Liver (tissue), 9 donors: ENCODE measurements around the gene TULP4. TPM values are rescaled to one million over a fixed set of nuclear protein-coding genes. Genes with fewer than 3 reads are reported as not detected.

ENCODE experiments used
- DNase-seq: peaks from one replicate; pipeline ENCODE4 v3.0.0-alpha.2; 2017; ENCODE audit warnings: low spot score
- H3K27ac ChIP-seq, 2 donors: one replicate each; pipeline ENCODE4 v1.7.0; 2013; ENCODE audit warnings: inconsistent platforms in 2 of 2, low read length in 2 of 2, control low read depth in 1 of 2, low read depth in 1 of 2, mild to moderate bottlenecking in 1 of 2
- H3K27me3 ChIP-seq, 4 donors: one replicate each; pipeline versions ENCODE4 v1.6.1 to v1.7.0; 2013; ENCODE audit warnings: low read length in 3 of 4, inconsistent platforms in 1 of 4, mild to moderate bottlenecking in 1 of 4, moderate library complexity in 1 of 4; ENCODE audit not compliant: control insufficient read depth in 4 of 4, insufficient read depth in 4 of 4
- H3K36me3 ChIP-seq, 4 donors: one replicate each; pipeline versions ENCODE4 v1.6.1 to v1.7.0; 2013; ENCODE audit warnings: low read length in 3 of 4, mild to moderate bottlenecking in 3 of 4, low read depth in 1 of 4, moderate library complexity in 1 of 4; ENCODE audit not compliant: control insufficient read depth in 4 of 4, insufficient read depth in 3 of 4
- H3K4me1 ChIP-seq, 4 donors: one replicate each; pipeline versions ENCODE4 v1.6.1 to v1.7.0; 2013; ENCODE audit warnings: low read length in 3 of 4, mild to moderate bottlenecking in 3 of 4, moderate library complexity in 1 of 4; ENCODE audit not compliant: control insufficient read depth in 4 of 4, insufficient read depth in 4 of 4
- H3K4me3 ChIP-seq, 3 donors: one replicate each; pipeline versions ENCODE4 v1.6.1 to v1.7.0; 2013; ENCODE audit warnings: low read length in 3 of 3, control low read depth in 1 of 3, low read depth in 1 of 3, mild to moderate bottlenecking in 1 of 3
- H3K9ac ChIP-seq, 2 donors: one replicate each; pipeline ENCODE4 v1.7.0; 2013; ENCODE audit warnings: low read length in 2 of 2, mild to moderate bottlenecking in 2 of 2, moderate library complexity in 2 of 2, control low read depth in 1 of 2, low read depth in 1 of 2
- H3K9me3 ChIP-seq, 4 donors: one replicate each; pipeline versions ENCODE4 v1.6.1 to v1.7.0; 2013; ENCODE audit warnings: low read length in 3 of 4; ENCODE audit not compliant: control insufficient read depth in 4 of 4
- EGR1 ChIP-seq, 2 donors: IDR thresholded peaks; 2 replicates each; pipeline ENCODE4 v1.6.1; 2016 to 2018; ENCODE audit warnings: antibody characterized with exemption in 2 of 2, low read depth in 2 of 2
- FOXA1 ChIP-seq: IDR thresholded peaks from 2 replicates; pipeline ENCODE4 v1.6.1; 2016; ENCODE audit warnings: antibody characterized with exemption
- FOXA2 ChIP-seq: IDR thresholded peaks from 2 replicates; pipeline ENCODE4 v1.6.1; 2016; ENCODE audit warnings: antibody characterized with exemption
- GABPA ChIP-seq, 2 donors: IDR thresholded peaks in 1 of 2; conservative IDR thresholded peaks in 1 of 2; 2 replicates each; pipeline ENCODE4 v1.6.1; 2016; ENCODE audit warnings: antibody characterized with exemption in 2 of 2, mild to moderate bottlenecking in 1 of 2, moderate library complexity in 1 of 2
- HNF4A ChIP-seq, 2 donors: conservative IDR thresholded peaks; 2 replicates each; pipeline ENCODE4 v1.6.1; 2016; ENCODE audit warnings: antibody characterized with exemption in 2 of 2, mild to moderate bottlenecking in 2 of 2
- JUND ChIP-seq, 2 donors: IDR thresholded peaks; 2 replicates each; pipeline ENCODE4 v1.6.1; 2016; ENCODE audit warnings: antibody characterized with exemption in 2 of 2
- NR2F2 ChIP-seq: IDR thresholded peaks from 2 replicates; pipeline ENCODE4 v1.6.1; 2016; ENCODE audit warnings: antibody characterized with exemption
- RAD21 ChIP-seq, 2 donors: IDR thresholded peaks; 2 replicates each; pipeline ENCODE4 v1.6.1; 2016; ENCODE audit warnings: antibody characterized with exemption in 2 of 2, mild to moderate bottlenecking in 2 of 2
- REST ChIP-seq: IDR thresholded peaks from 2 replicates; pipeline ENCODE4 v1.6.1; 2016; ENCODE audit warnings: antibody characterized with exemption, mild to moderate bottlenecking
- RXRA ChIP-seq, 2 donors: IDR thresholded peaks; 2 replicates each; pipeline ENCODE4 v1.6.1; 2017 to 2018; ENCODE audit warnings: antibody characterized with exemption in 2 of 2, mild to moderate bottlenecking in 1 of 2
- YY1 ChIP-seq: IDR thresholded peaks from 2 replicates; pipeline ENCODE4 v1.6.1; 2016; ENCODE audit warnings: antibody characterized with exemption, mild to moderate bottlenecking
- WGBS: extraction: QIAGEN DNeasy Blood & Tissue Kit; methylation state at CpG from one replicate; pipeline ENCODE4 v1.1.7; 2013; 5-methylcytosine and 5-hydroxymethylcytosine counted together
- polyA plus RNA-seq, 2 donors: library from polyadenylated mRNA; stranded (reverse) in 1 of 2; unstranded in 1 of 2; fragments of 200-250 nt in 1 of 2; fragments of >200 nt in 1 of 2; fragmentation: Nextera tagmentation in 1 of 2; extraction: Ambion mirVana in 1 of 2; gene quantifications; one replicate each; pipeline versions ENCODE4 v1.2.1 to v1.2.3, GENCODE V29; 2013 to 2015
- total RNA-seq, 2 donors: library from RNA; depleted of rRNA; stranded (reverse); fragments of >200 nt; gene quantifications; one replicate each; pipeline ENCODE4 v1.2.3, GENCODE V29; 2014
- TF ChIP-seq, protein P1 (sequence below): fragments of 150-350 bp; IDR thresholded peaks from 2 replicates; pipeline ENCODE4 v1.5.1; 2017; ENCODE audit warnings: improper control_type of control experiment, low read depth, low read length; ENCODE audit not compliant: missing input control
- TF ChIP-seq, protein P2 (sequence below): IDR thresholded peaks from 2 replicates; pipeline ENCODE4 v1.6.1; 2016; ENCODE audit warnings: antibody characterized with exemption
- TF ChIP-seq, protein P3 (sequence below): IDR thresholded peaks from 2 replicates; pipeline ENCODE4 v1.6.1; 2016; ENCODE audit warnings: antibody characterized with exemption
- donor health status: healthy.
- donor health status: healthy.
- donor health status: healthy.
- donor health status: healthy.
- donor health status: healthy.

The TULP4 gene
- total and polyA plus RNA-seq, 4 donors, result 2.2 to 53.3 (median 18.0) TPM

DNA sequence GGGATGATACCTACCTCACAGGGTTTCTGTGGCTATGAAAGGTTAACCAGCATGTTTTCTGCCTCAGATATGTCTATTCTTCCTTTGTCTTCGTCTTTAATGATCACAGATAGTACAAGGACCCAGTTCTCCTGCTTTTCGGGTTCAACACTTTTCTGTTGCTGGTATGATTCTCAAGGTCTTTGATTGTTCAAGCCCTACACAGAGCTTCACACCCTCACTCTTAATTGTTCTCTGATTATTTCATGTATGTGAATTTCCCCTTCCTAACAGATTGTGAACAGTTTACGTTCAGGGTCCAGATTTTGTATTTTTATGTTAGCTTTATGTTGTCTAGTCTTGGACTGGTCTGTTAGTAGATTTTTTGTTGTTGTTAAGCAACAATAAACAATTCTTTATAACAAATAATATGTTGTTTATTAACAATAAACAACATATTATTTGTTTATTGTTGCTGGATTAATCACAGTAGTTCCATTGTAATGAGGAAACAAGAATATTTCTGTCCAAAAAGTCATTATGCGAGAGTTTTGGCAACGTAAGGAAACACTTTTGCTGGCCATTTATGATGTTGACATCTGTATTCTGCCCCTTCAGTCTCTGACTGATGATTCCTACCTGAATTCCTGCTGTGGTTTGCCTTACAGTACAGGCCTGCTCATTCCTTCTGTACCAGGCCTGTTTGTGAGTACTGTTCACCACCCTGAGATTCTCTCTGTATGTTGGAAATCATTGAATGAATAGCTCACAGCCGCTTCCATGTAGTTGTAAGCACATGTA is 27.2 kb upstream of the TULP4 start (continued):
- no peak for TF ChIP-seq REST
- TF ChIP-seq RAD21 (IDR thresholded peaks at IDR 0.05), result no peak

DNA sequence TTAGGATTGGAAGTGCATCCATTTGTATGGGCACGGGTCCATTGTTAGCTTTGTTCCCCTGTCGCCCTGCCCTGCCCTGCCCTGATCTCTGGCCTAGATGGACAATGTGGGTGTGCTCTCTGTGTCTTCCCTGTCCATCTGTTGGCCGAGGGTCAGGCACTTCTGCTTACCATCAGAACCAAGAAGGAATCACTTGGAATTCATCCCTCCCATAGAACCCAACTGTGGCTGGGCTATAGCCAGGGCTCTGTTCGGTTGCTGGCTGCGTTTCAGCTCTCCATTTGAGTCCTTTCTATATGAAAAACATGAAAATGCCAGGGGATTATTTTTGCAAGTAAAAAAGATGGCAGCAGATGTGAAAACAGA is 26.6 kb upstream of the TULP4 start:
- Histone ChIP-seq H3K9me3 (no peaks in the 10 kb centered on the region), H3K4me1 (no peaks in the 10 kb centered on the region), H3K27ac (no peak overlapping the region), H3K4me3 (no peak overlapping the region), H3K36me3 (peaks cover 0 to 2% (median 0%) of the 10 kb centered on the region in 4 donors), H3K27me3 (no peaks in the 10 kb centered on the region), H3K9ac (no peak overlapping the region)
- no peak for DNase-seq
- TF ChIP-seq EGR1 (IDR thresholded peaks at IDR 0.05; ENCODE audit: low read depth in 2 of 2) (no peak), FOXA1 (no peak), YY1 (no peak), GABPA (IDR thresholded peaks at IDR 0.05 in 1 of 2, conservative IDR thresholded peaks at IDR 0.05 in 1 of 2) (no peak), NR2F2 (no peak), RXRA (IDR thresholded peaks at IDR 0.05) (no peak), HNF4A (conservative IDR thresholded peaks at IDR 0.05) (no peak), FOXA2 (no peak), JUND (IDR thresholded peaks at IDR 0.05) (no peak)
- TF ChIP-seq, protein P1, sequence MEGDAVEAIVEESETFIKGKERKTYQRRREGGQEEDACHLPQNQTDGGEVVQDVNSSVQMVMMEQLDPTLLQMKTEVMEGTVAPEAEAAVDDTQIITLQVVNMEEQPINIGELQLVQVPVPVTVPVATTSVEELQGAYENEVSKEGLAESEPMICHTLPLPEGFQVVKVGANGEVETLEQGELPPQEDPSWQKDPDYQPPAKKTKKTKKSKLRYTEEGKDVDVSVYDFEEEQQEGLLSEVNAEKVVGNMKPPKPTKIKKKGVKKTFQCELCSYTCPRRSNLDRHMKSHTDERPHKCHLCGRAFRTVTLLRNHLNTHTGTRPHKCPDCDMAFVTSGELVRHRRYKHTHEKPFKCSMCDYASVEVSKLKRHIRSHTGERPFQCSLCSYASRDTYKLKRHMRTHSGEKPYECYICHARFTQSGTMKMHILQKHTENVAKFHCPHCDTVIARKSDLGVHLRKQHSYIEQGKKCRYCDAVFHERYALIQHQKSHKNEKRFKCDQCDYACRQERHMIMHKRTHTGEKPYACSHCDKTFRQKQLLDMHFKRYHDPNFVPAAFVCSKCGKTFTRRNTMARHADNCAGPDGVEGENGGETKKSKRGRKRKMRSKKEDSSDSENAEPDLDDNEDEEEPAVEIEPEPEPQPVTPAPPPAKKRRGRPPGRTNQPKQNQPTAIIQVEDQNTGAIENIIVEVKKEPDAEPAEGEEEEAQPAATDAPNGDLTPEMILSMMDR, result no peak
- TF ChIP-seq, protein P2, sequence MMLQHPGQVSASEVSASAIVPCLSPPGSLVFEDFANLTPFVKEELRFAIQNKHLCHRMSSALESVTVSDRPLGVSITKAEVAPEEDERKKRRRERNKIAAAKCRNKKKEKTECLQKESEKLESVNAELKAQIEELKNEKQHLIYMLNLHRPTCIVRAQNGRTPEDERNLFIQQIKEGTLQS, result no peak
- TF ChIP-seq, protein P3, sequence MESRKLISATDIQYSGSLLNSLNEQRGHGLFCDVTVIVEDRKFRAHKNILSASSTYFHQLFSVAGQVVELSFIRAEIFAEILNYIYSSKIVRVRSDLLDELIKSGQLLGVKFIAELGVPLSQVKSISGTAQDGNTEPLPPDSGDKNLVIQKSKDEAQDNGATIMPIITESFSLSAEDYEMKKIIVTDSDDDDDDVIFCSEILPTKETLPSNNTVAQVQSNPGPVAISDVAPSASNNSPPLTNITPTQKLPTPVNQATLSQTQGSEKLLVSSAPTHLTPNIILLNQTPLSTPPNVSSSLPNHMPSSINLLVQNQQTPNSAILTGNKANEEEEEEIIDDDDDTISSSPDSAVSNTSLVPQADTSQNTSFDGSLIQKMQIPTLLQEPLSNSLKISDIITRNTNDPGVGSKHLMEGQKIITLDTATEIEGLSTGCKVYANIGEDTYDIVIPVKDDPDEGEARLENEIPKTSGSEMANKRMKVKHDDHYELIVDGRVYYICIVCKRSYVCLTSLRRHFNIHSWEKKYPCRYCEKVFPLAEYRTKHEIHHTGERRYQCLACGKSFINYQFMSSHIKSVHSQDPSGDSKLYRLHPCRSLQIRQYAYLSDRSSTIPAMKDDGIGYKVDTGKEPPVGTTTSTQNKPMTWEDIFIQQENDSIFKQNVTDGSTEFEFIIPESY, result no peak
- WGBS, result 84% methylated on average over 5 of the region's 5 CpGs
